DND-41 (cell line): ENCODE measurements around the gene ZNHIT1.

Experiments used
- ATAC-seq: fragments of 200-7000 bp; cut with Tn5 transposase; 3 replicates; pipeline ENCODE4 v1.9.1; 2021; ENCODE audit warnings: low read depth; ENCODE audit not compliant: insufficient read depth
- DNase-seq: peaks from one replicate; pipeline ENCODE4 v3.0.0-alpha.2; 2020
- H2AFZ ChIP-seq: 2 replicates; pipeline ENCODE4 v1.6.0; 2012; ENCODE audit warnings: low read depth, low read length
- H3K27ac ChIP-seq: 2 replicates; pipeline ENCODE4 v1.5.1; 2012; ENCODE audit warnings: low read length, inconsistent platforms
- H3K27me3 ChIP-seq: fragments of 200-600 bp; sonication (generic); 2 replicates; pipeline ENCODE4 v1.6.0; 2012; ENCODE audit warnings: low read length, mild to moderate bottlenecking, inconsistent platforms; ENCODE audit not compliant: insufficient read depth, poor library complexity
- H3K36me3 ChIP-seq: 2 replicates; pipeline ENCODE4 v1.5.1; 2012; ENCODE audit warnings: low read length, inconsistent platforms; ENCODE audit not compliant: insufficient read depth
- H3K4me1 ChIP-seq: 2 replicates; pipeline ENCODE4 v1.5.1; 2012; ENCODE audit warnings: mild to moderate bottlenecking, low read length; ENCODE audit not compliant: insufficient read depth
- H3K4me2 ChIP-seq: 2 replicates; pipeline ENCODE4 v1.6.0; 2012; ENCODE audit warnings: mild to moderate bottlenecking, moderate library complexity, low read length, inconsistent platforms; ENCODE audit not compliant: insufficient read depth
- H3K4me3 ChIP-seq, 2 experiments: fragments of 200-600 bp in 1 of 2; shearing (Covaris generic) in 1 of 2; 2 replicates each; pipeline ENCODE4 v1.5.1; 2012 to 2016; ENCODE audit warnings: inconsistent platforms in 2 of 2, low read length in 2 of 2, mild to moderate bottlenecking in 2 of 2, low read depth in 1 of 2, moderate library complexity in 1 of 2
- H3K79me2 ChIP-seq: 2 replicates; pipeline ENCODE4 v1.6.0; 2012; ENCODE audit warnings: low read length, inconsistent platforms; ENCODE audit not compliant: insufficient read depth
- H3K9ac ChIP-seq: 2 replicates; pipeline ENCODE4 v1.6.0; 2012; ENCODE audit warnings: low read depth, mild to moderate bottlenecking, inconsistent platforms, low read length, moderate library complexity
- H3K9me3 ChIP-seq: 2 replicates; pipeline ENCODE4 v1.5.1; 2012; ENCODE audit warnings: low read length, moderate library complexity, mild to moderate bottlenecking, inconsistent platforms; ENCODE audit not compliant: insufficient read depth, severe bottlenecking
- H4K20me1 ChIP-seq: 2 replicates; pipeline ENCODE4 v1.6.0; 2012; ENCODE audit warnings: low read length; ENCODE audit not compliant: insufficient read depth
- CTCF ChIP-seq: IDR thresholded peaks from 2 replicates; pipeline ENCODE4 v1.5.1; 2012; ENCODE audit warnings: borderline replicate concordance, low read length, moderate library complexity, mild to moderate bottlenecking; ENCODE audit not compliant: poor library complexity, severe bottlenecking; ENCODE audit errors: extremely low read depth
- EZH2 ChIP-seq: IDR thresholded peaks from 3 replicates; pipeline ENCODE4 v1.6.1; 2012; ENCODE audit warnings: borderline replicate concordance, low read depth, mild to moderate bottlenecking, moderate library complexity, low read length, inconsistent platforms; ENCODE audit not compliant: severe bottlenecking

The ZNHIT1 gene

GRCh38 chr7:101207459-101207858 lies 10.5 kb upstream of the ZNHIT1 start:
- no peak overlapping the region for H2AFZ ChIP-seq

DNA sequence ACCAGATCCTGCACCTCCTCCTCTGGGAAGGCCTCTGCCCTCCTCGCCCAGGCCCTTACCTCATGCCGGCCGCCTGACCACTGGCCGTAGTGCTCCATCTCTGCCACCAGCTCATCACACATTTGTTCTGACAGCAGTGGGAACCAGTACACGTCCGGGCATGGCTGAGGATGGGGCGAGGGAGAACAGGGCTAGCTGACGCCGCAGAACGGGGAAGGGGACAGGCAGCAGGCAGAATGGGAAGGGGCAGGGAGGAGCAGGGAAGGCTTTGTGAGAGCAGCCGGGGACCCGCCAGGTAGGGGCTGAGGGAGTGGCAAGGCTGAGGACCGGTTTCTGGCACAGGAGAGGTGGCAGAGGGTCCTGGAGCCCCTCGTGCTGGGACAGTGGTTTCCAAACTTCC lies 9.2 kb upstream of the ZNHIT1 start:
- ATAC-seq: no peak

More at GRCh38 chr7:101207459-101207858, 10.5 kb upstream of the ZNHIT1 start:
- Histone ChIP-seq H3K4me3 (no peak overlapping the region), H3K9me3 (no peaks in the 10 kb centered on the region), H4K20me1 (no peaks in the 10 kb centered on the region), H3K27me3 (no peaks in the 10 kb centered on the region), H3K79me2 (no peaks in the 10 kb centered on the region), H3K4me1 (no peaks in the 10 kb centered on the region), H3K36me3 (peaks cover 21% of the 10 kb centered on the region), H3K27ac (no peak overlapping the region), H3K9ac (no peak overlapping the region), H3K4me2 (no peak overlapping the region)
- no peak for ATAC-seq
- DNase-seq: no peak
- TF ChIP-seq EZH2 (no peak), CTCF (no peak)

DNA sequence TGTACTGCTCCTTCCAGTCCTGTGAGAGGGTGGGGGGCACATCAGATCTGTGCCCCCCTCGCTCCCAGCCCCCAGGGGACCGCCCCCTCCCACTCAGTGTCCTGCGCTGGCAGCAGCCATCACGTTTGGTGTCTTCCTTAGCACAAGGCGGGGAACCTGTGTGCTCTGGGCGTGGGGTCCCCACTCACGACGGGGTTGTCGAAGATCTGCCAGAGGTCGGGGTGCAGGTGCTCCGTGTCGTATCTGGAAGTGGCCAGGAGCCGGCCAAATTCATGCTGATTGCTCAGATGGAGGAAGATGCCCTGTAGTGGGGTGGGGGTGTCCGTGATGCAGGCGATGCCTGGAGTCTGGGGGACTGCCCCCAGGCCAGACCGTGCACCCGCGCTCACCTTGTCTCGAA lies 7.8 kb upstream of the ZNHIT1 start:
- H3K9ac ChIP-seq: no peak overlapping the region
- no peak for ATAC-seq
- H3K36me3 ChIP-seq: peaks cover 26% of the 10 kb centered on the region
- no peak for DNase-seq
- H3K4me1 ChIP-seq: no peaks in the 10 kb centered on the region
- no peaks in the 10 kb centered on the region for H4K20me1 ChIP-seq
- H3K27ac ChIP-seq: no peak overlapping the region
- no peaks in the 10 kb centered on the region for H3K79me2 ChIP-seq
- no peak overlapping the region for H2AFZ ChIP-seq
- TF ChIP-seq CTCF (no peak), EZH2 (no peak)
- no peaks in the 10 kb centered on the region for H3K9me3 ChIP-seq
- no peak overlapping the region for H3K4me2 ChIP-seq
- H3K27me3 ChIP-seq: no peaks in the 10 kb centered on the region
- H3K4me3 ChIP-seq: no peak overlapping the region

More for the DNA sequence above, 9.2 kb upstream of the ZNHIT1 start:
- no peak overlapping the region for H3K4me2 ChIP-seq
- TF ChIP-seq EZH2 (no peak), CTCF (no peak)
- no peak overlapping the region for H3K4me3 ChIP-seq
- no peak overlapping the region for H2AFZ ChIP-seq
- H4K20me1 ChIP-seq: no peaks in the 10 kb centered on the region
- no peak overlapping the region for H3K27ac ChIP-seq
- peaks cover 21% of the 10 kb centered on the region for H3K36me3 ChIP-seq
- H3K27me3 ChIP-seq: no peaks in the 10 kb centered on the region
- no peak overlapping the region for H3K9ac ChIP-seq
- H3K79me2 ChIP-seq: no peaks in the 10 kb centered on the region
- DNase-seq: no peak
- H3K4me1 ChIP-seq: no peaks in the 10 kb centered on the region
- H3K9me3 ChIP-seq: no peaks in the 10 kb centered on the region

GRCh38 chr7:101211501-101211900 lies 6.5 kb upstream of the ZNHIT1 start:
- Histone ChIP-seq H4K20me1 (no peaks in the 10 kb centered on the region), H3K4me1 (peaks cover 7% of the 10 kb centered on the region), H3K4me3 (no peak overlapping the region), H3K9ac (no peak overlapping the region), H3K9me3 (no peaks in the 10 kb centered on the region), H3K36me3 (peaks cover 26% of the 10 kb centered on the region), H2AFZ (no peak overlapping the region), H3K27ac (no peak overlapping the region), H3K4me2 (no peak overlapping the region), H3K79me2 (0 out of 2 replicates have a peak, but pooled peaks cover under 1% of the 10 kb centered on the region), H3K27me3 (no peaks in the 10 kb centered on the region)
- no peak for ATAC-seq
- no peak for TF ChIP-seq CTCF
- TF ChIP-seq EZH2: no peak
- DNase-seq: no peak
